Measurements from ENCODE around the gene RADIL. TPM values are rescaled to one million over a fixed set of nuclear protein-coding genes. Genes with fewer than 3 reads are reported as not detected.

The RADIL gene
- total RNA-seq, 4 donors from 2014 or later, result 2.1 to 6.8 (median 3.6) TPM

GRCh38 chr7:4800926-4801838 lies 82.3 kb downstream of the RADIL start:
- Histone ChIP-seq H3K36me3 (no peaks in the 10 kb centered on the region), H3K27ac (no peak overlapping the region), H3K27me3 (no peaks in the 10 kb centered on the region), H3K9me3 (no peaks in the 10 kb centered on the region), H3K4me3 (no peak overlapping the region), H3K4me1 (peaks cover 12% of the 10 kb centered on the region)
- no peak for DNase-seq (ENCODE audit: low spot score in 2 of 2)
- TF ChIP-seq EP300 (IDR thresholded peaks at IDR 0.05) (no peak), POLR2A (IDR thresholded peaks at IDR 0.05) (no peak), CTCF (IDR thresholded peaks at IDR 0.05) (no peak), POLR2AphosphoS5 (IDR thresholded peaks at IDR 0.05) (no peak)
- WGBS, result 89% methylated on average over 16 of the region's 27 CpGs

GRCh38 chr7:4800487-4800886 lies 83.0 kb downstream of the RADIL start:
- H3K9me3 ChIP-seq, result no peaks in the 10 kb centered on the region
- H3K36me3 ChIP-seq, result no peaks in the 10 kb centered on the region
- H3K4me3 ChIP-seq, result no peak overlapping the region
- peaks cover 12% of the 10 kb centered on the region for H3K4me1 ChIP-seq
- TF ChIP-seq POLR2AphosphoS5 (IDR thresholded peaks at IDR 0.05), result no peak
- no peak for DNase-seq (ENCODE audit: low spot score in 2 of 2)
- no peaks in the 10 kb centered on the region for H3K27me3 ChIP-seq
- WGBS, result 77% methylated on average over 3 of the region's 10 CpGs
- no peak overlapping the region for H3K27ac ChIP-seq

- H3K4me1 ChIP-seq, result peaks cover 12% of the 10 kb centered on the region
- no peak overlapping the region for H3K27ac ChIP-seq
- WGBS, result no CpG with 5 or more reads among the region's 39 CpGs
- TF ChIP-seq EP300 (IDR thresholded peaks at IDR 0.05), result no peak
- no peak for TF ChIP-seq POLR2A (IDR thresholded peaks at IDR 0.05)
- no peak for TF ChIP-seq POLR2AphosphoS5 (IDR thresholded peaks at IDR 0.05)
- no peak for TF ChIP-seq CTCF (IDR thresholded peaks at IDR 0.05)
- no peaks in the 10 kb centered on the region for H3K9me3 ChIP-seq
- no peak for DNase-seq (ENCODE audit: low spot score in 2 of 2)
- H3K36me3 ChIP-seq, result no peaks in the 10 kb centered on the region
- H3K27me3 ChIP-seq, result no peaks in the 10 kb centered on the region
- H3K4me3 ChIP-seq, result no peak overlapping the region
Observed at GRCh38 chr7:4799508-4800268, 83.8 kb downstream of the RADIL start.

GRCh38 chr7:4798706-4799235 lies 84.7 kb downstream of the RADIL start:
- no peak for DNase-seq (ENCODE audit: low spot score in 2 of 2)
- TF ChIP-seq POLR2A (IDR thresholded peaks at IDR 0.05) (no peak), POLR2AphosphoS5 (IDR thresholded peaks at IDR 0.05) (no peak), CTCF (IDR thresholded peaks at IDR 0.05) (no peak), EP300 (IDR thresholded peaks at IDR 0.05) (no peak)
- no peak overlapping the region for H3K27ac ChIP-seq
- 81% methylated on average over 6 of the region's 15 CpGs for WGBS
- H3K27me3 ChIP-seq, result no peaks in the 10 kb centered on the region
- peaks cover 12% of the 10 kb centered on the region for H3K4me1 ChIP-seq
- no peaks in the 10 kb centered on the region for H3K9me3 ChIP-seq
- H3K4me3 ChIP-seq, result no peak overlapping the region
- H3K36me3 ChIP-seq, result no peaks in the 10 kb centered on the region

- no peak overlapping the region for H3K27ac ChIP-seq
- no peaks in the 10 kb centered on the region for H3K27me3 ChIP-seq
- H3K9me3 ChIP-seq, result no peaks in the 10 kb centered on the region
- no peaks in the 10 kb centered on the region for H3K36me3 ChIP-seq
- WGBS, result 34% methylated on average over 33 of the region's 37 CpGs
- DNase-seq (ENCODE audit: low spot score in 2 of 2), result no peak
- H3K4me3 ChIP-seq, result no peak overlapping the region
- H3K4me1 ChIP-seq, result peaks cover 12% of the 10 kb centered on the region
- TF ChIP-seq POLR2A (IDR thresholded peaks at IDR 0.05), result no peak
- peak; percentile 68 to 91 for TF ChIP-seq CTCF (IDR thresholded peaks at IDR 0.05)
- no peak for TF ChIP-seq EP300 (IDR thresholded peaks at IDR 0.05)
Observed at GRCh38 chr7:4797858-4798705, 85.4 kb downstream of the RADIL start.
